ENCODE data around the gene DNLZ.
"Not testable (repeated sequence)": the region's sequence is repeated elsewhere in the genome, so short reads cannot be mapped to it uniquely, and the experiment has no call there.

The DNLZ gene

GRCh38 chr9:136319955-136320354 lies 43.6 kb downstream of the DNLZ start:
- not testable (repeated sequence) for H3K9ac ChIP-seq (ENCODE audit: low read length); H3K4me3 ChIP-seq (ENCODE audit: low read depth, low read length); H3K36me3 ChIP-seq (ENCODE audit: control insufficient read depth, insufficient read depth, low read length); H3K27me3 ChIP-seq (ENCODE audit: control insufficient read depth, insufficient read depth, low read length); H3K27ac ChIP-seq (ENCODE audit: low read depth, low read length); H3K4me1 ChIP-seq (ENCODE audit: control insufficient read depth, insufficient read depth, low read length)
- H3K9me3 ChIP-seq (ENCODE audit: control insufficient read depth, insufficient read depth, low read depth, low read length), result peaks cover 16% of the 10 kb centered on the region

- H3K27me3 ChIP-seq (ENCODE audit: control insufficient read depth, insufficient read depth, low read length); H3K4me1 ChIP-seq (ENCODE audit: control insufficient read depth, insufficient read depth, low read length); H3K9ac ChIP-seq (ENCODE audit: low read length); H3K27ac ChIP-seq (ENCODE audit: low read depth, low read length); H3K36me3 ChIP-seq (ENCODE audit: control insufficient read depth, insufficient read depth, low read length); H3K4me3 ChIP-seq (ENCODE audit: low read depth, low read length): not testable (repeated sequence)
- peaks cover 23% of the 10 kb centered on the region for H3K9me3 ChIP-seq (ENCODE audit: control insufficient read depth, insufficient read depth, low read depth, low read length)
Measured at GRCh38 chr9:136319244-136319643, 44.3 kb downstream of the DNLZ start.

GRCh38 chr9:136318776-136319241 lies 44.7 kb downstream of the DNLZ start:
- Histone ChIP-seq H3K36me3 (ENCODE audit: control insufficient read depth, insufficient read depth, low read length) (no peaks in the 10 kb centered on the region), H3K27me3 (ENCODE audit: control insufficient read depth, insufficient read depth, low read length) (no peaks in the 10 kb centered on the region), H3K4me3 (ENCODE audit: low read depth, low read length) (no peak overlapping the region), H3K27ac (ENCODE audit: low read depth, low read length) (no peak overlapping the region), H3K9ac (ENCODE audit: low read length) (no peak overlapping the region), H3K4me1 (ENCODE audit: control insufficient read depth, insufficient read depth, low read length) (no peaks in the 10 kb centered on the region), H3K9me3 (ENCODE audit: control insufficient read depth, insufficient read depth, low read depth, low read length) (peaks cover 23% of the 10 kb centered on the region)

DNA sequence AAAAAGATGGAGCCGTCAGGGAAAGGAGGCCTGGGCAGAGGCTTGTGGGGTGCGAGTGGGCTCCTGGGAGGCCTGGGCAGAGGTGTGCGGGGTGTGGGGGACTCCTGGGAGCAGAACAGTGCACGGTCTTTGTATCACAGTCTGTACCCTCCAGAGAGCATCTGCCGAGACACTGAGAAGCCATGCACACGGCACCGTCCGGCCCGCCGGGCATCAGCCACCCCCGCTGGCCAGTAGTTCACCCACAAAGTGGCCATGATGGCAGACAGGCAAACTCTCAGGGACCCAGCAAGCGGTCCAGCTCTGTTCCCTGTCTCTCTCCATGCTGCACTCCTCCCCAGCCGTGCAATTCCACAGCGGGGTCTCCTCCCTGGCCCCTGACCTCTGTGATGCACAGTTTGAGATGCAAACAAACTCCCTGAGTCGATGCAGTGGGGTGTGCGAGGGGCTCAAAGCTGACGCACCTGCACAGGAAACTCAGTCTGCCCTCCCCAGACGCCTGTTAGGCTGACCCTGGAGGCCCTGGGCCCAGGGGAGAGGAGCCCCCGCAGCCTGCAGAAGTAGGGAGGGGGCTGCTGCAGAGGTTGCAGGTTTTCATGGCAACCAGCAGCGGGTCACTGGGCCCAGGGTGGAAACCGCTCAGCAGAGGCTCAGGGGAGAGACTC lies 45.3 kb downstream of the DNLZ start:
- H3K9ac ChIP-seq (ENCODE audit: low read length), result no peak overlapping the region

GRCh38 chr9:136317695-136318094 lies 45.8 kb downstream of the DNLZ start:
- Histone ChIP-seq H3K9ac (ENCODE audit: low read length) (no peak overlapping the region), H3K27me3 (ENCODE audit: control insufficient read depth, insufficient read depth, low read length) (no peaks in the 10 kb centered on the region), H3K36me3 (ENCODE audit: control insufficient read depth, insufficient read depth, low read length) (no peaks in the 10 kb centered on the region), H3K4me3 (ENCODE audit: low read depth, low read length) (no peak overlapping the region), H3K4me1 (ENCODE audit: control insufficient read depth, insufficient read depth, low read length) (no peaks in the 10 kb centered on the region), H3K9me3 (ENCODE audit: control insufficient read depth, insufficient read depth, low read depth, low read length) (peaks cover 23% of the 10 kb centered on the region), H3K27ac (ENCODE audit: low read depth, low read length) (no peak overlapping the region)

More for the DNA sequence above, 45.3 kb downstream of the DNLZ start:
- H3K36me3 ChIP-seq (ENCODE audit: control insufficient read depth, insufficient read depth, low read length), result no peaks in the 10 kb centered on the region
- no peak overlapping the region for H3K4me3 ChIP-seq (ENCODE audit: low read depth, low read length)
- H3K27me3 ChIP-seq (ENCODE audit: control insufficient read depth, insufficient read depth, low read length), result no peaks in the 10 kb centered on the region
- H3K9me3 ChIP-seq (ENCODE audit: control insufficient read depth, insufficient read depth, low read depth, low read length), result peaks cover 23% of the 10 kb centered on the region
- no peak overlapping the region for H3K27ac ChIP-seq (ENCODE audit: low read depth, low read length)
- H3K4me1 ChIP-seq (ENCODE audit: control insufficient read depth, insufficient read depth, low read length), result no peaks in the 10 kb centered on the region

GRCh38 chr9:136316896-136317676 lies 46.5 kb downstream of the DNLZ start:
- no peak overlapping the region for H3K27ac ChIP-seq (ENCODE audit: low read depth, low read length)
- peaks cover 23% of the 10 kb centered on the region for H3K9me3 ChIP-seq (ENCODE audit: control insufficient read depth, insufficient read depth, low read depth, low read length)
- H3K4me3 ChIP-seq (ENCODE audit: low read depth, low read length), result no peak overlapping the region
- H3K9ac ChIP-seq (ENCODE audit: low read length), result no peak overlapping the region
- H3K27me3 ChIP-seq (ENCODE audit: control insufficient read depth, insufficient read depth, low read length), result no peaks in the 10 kb centered on the region
- no peaks in the 10 kb centered on the region for H3K36me3 ChIP-seq (ENCODE audit: control insufficient read depth, insufficient read depth, low read length)
- no peaks in the 10 kb centered on the region for H3K4me1 ChIP-seq (ENCODE audit: control insufficient read depth, insufficient read depth, low read length)

GRCh38 chr9:136316271-136316751 lies 47.2 kb downstream of the DNLZ start:
- H3K27ac ChIP-seq (ENCODE audit: low read depth, low read length), result no peak overlapping the region
- no peak overlapping the region for H3K4me3 ChIP-seq (ENCODE audit: low read depth, low read length)
- peaks cover 23% of the 10 kb centered on the region for H3K9me3 ChIP-seq (ENCODE audit: control insufficient read depth, insufficient read depth, low read depth, low read length)
- H3K9ac ChIP-seq (ENCODE audit: low read length), result no peak overlapping the region
- H3K4me1 ChIP-seq (ENCODE audit: control insufficient read depth, insufficient read depth, low read length), result peaks cover 2% of the 10 kb centered on the region; the same call in 1 of the 2 replicates
- no peaks in the 10 kb centered on the region for H3K27me3 ChIP-seq (ENCODE audit: control insufficient read depth, insufficient read depth, low read length)
- no peaks in the 10 kb centered on the region for H3K36me3 ChIP-seq (ENCODE audit: control insufficient read depth, insufficient read depth, low read length)

GRCh38 chr9:136314944-136315343 lies 48.6 kb downstream of the DNLZ start:
- Histone ChIP-seq H3K36me3 (ENCODE audit: control insufficient read depth, insufficient read depth, low read length) (no peaks in the 10 kb centered on the region), H3K9ac (ENCODE audit: low read length) (no peak overlapping the region), H3K4me3 (ENCODE audit: low read depth, low read length) (no peak overlapping the region), H3K9me3 (ENCODE audit: control insufficient read depth, insufficient read depth, low read depth, low read length) (peaks cover 23% of the 10 kb centered on the region), H3K4me1 (ENCODE audit: control insufficient read depth, insufficient read depth, low read length) (peaks cover 3% of the 10 kb centered on the region; the same call in 1 of the 2 replicates), H3K27me3 (ENCODE audit: control insufficient read depth, insufficient read depth, low read length) (no peaks in the 10 kb centered on the region), H3K27ac (ENCODE audit: low read depth, low read length) (no peak overlapping the region)

DNA sequence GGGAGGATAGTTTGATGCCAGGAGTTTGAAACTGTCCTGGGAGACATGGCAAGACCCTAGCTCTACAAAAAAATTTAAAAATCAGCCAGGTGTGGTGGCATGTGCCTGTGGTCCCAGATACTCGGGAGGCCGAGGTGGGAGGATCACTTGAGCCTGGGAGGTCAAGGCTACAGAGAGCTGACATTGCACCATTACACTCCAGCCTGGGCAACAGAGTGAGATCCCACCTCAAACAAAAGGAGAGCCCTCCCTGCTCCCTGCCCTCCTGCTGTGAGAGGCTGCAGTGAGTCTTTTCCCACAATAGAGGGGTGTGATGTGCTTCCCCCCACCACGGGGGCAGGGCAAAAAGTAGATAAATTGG lies 49.5 kb downstream of the DNLZ start:
- H3K27ac ChIP-seq (ENCODE audit: low read depth, low read length), result no peak overlapping the region
- H3K9me3 ChIP-seq (ENCODE audit: control insufficient read depth, insufficient read depth, low read depth, low read length), result peaks cover 23% of the 10 kb centered on the region
- no peaks in the 10 kb centered on the region for H3K27me3 ChIP-seq (ENCODE audit: control insufficient read depth, insufficient read depth, low read length)
- no peak overlapping the region for H3K4me3 ChIP-seq (ENCODE audit: low read depth, low read length)
- H3K4me1 ChIP-seq (ENCODE audit: control insufficient read depth, insufficient read depth, low read length), result peaks cover 3% of the 10 kb centered on the region; the same call in 1 of the 2 replicates
- no peaks in the 10 kb centered on the region for H3K36me3 ChIP-seq (ENCODE audit: control insufficient read depth, insufficient read depth, low read length)
- no peak overlapping the region for H3K9ac ChIP-seq (ENCODE audit: low read length)

- Histone ChIP-seq H3K27ac (ENCODE audit: low read depth, low read length) (no peak overlapping the region), H3K4me1 (ENCODE audit: control insufficient read depth, insufficient read depth, low read length) (peaks cover 3% of the 10 kb centered on the region; the same call in 1 of the 2 replicates)
Measured at GRCh38 chr9:136313111-136314055, 50.2 kb downstream of the DNLZ start.

More at GRCh38 chr9:136313111-136314055, 50.2 kb downstream of the DNLZ start:
- Histone ChIP-seq H3K9ac (ENCODE audit: low read length) (no peak overlapping the region), H3K27me3 (ENCODE audit: control insufficient read depth, insufficient read depth, low read length) (no peaks in the 10 kb centered on the region), H3K36me3 (ENCODE audit: control insufficient read depth, insufficient read depth, low read length) (no peaks in the 10 kb centered on the region), H3K9me3 (ENCODE audit: control insufficient read depth, insufficient read depth, low read depth, low read length) (peaks cover 23% of the 10 kb centered on the region), H3K4me3 (ENCODE audit: low read depth, low read length) (no peak overlapping the region)

Measured in HUES6 (cell line).